ENCODE data around the gene TBC1D24.
"Not testable (repeated sequence)": the region's sequence is repeated elsewhere in the genome, so short reads cannot be mapped to it uniquely, and the experiment has no call there.

TBC1D24 gene

DNA sequence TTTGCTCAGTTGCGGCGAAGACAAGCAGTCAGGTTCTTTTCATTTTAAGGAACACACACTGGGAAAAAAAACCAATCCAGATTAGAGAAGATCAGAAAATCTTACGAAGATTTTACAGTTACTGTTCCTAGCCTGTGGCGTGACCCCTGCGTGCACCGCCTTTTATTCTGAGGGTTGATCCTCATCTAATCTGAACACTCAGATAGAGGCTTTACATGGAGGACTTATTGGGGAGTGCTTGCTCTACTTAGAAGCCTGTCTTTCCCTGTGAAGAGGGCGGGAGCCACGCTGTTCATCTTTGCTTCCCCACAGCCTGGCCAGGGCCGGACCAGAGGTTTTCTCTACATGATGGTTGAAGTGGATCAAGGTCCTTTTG lies 1.4 kb downstream of the TBC1D24 start:
- Histone ChIP-seq H3K4me1 (peaks cover 49 to 80% (median 64%) of the 10 kb centered on the region in 10 experiments), H3K27me3 (peaks cover 0 to 20% (median 0%) of the 10 kb centered on the region in 11 experiments; a peak in 8 of 22 replicates), H4K20me1 (peaks cover 19 to 82% (median 80%) of the 10 kb centered on the region in 11 experiments; a peak in 21 of 22 replicates), H3K9me3 (replicated peaks in 1 of 11) (no peaks in the 10 kb centered on the region), H3K4me2 (peak overlapping the region; percentile 99 to 100 (median 100)), H3K4me3 (peak overlapping the region; percentile 74 to 95 (median 84); a peak in 16 of 20 replicates), H3K9ac (peak overlapping the region; percentile 88 to 96 (median 92); a peak in 19 of 22 replicates), H3K27ac (peak overlapping the region in 3 of 11 experiments; percentile 93 to 95 (median 94); a peak in 3 of 22 replicates), H3K36me3 (peaks cover 0 to 48% (median 26%) of the 10 kb centered on the region in 11 experiments; a peak in 15 of 22 replicates)
- TF ChIP-seq Cebpa-rat (IDR thresholded peaks at IDR 0.05) = no peak

DNA sequence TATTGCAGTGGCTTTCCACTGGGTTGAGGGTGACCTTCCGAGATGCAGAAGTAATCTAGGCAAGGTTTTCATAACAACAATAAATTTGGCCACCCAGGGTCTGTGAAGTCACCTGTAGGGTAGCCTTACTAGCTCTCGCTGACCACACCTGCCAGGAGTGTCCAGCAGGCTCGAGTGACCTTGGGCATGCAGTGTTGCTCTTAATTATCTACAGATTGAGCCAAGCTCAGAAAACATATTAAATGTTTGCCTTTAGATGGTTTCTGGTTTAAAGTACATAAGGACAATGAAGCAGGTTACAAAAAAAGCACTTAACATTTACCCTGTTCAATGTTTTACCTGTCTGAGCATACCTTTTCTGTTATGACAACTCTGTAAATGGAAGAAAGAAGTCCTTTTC lies 1.8 kb downstream of the TBC1D24 start:
- Histone ChIP-seq H3K4me2 (peak overlapping the region; percentile 99 to 100 (median 100)), H4K20me1 (peaks cover 19 to 84% (median 80%) of the 10 kb centered on the region in 11 experiments; a peak in 21 of 22 replicates), H3K9me3 (replicated peaks in 1 of 11) (no peaks in the 10 kb centered on the region), H3K4me3 (peak overlapping the region in 2 of 10 experiments; percentile 85 to 95; a peak in 1 of 20 replicates), H3K36me3 (peaks cover 0 to 52% (median 27%) of the 10 kb centered on the region in 11 experiments; a peak in 15 of 22 replicates), H3K27me3 (peaks cover 0 to 16% (median 0%) of the 10 kb centered on the region in 11 experiments; a peak in 8 of 22 replicates), H3K27ac (no peak overlapping the region), H3K9ac (peak overlapping the region in 7 of 11 experiments; percentile 90 to 96 (median 96); a peak in 12 of 22 replicates), H3K4me1 (peaks cover 45 to 80% (median 64%) of the 10 kb centered on the region in 10 experiments)
- no peak for TF ChIP-seq Cebpa-rat (IDR thresholded peaks at IDR 0.05)

- peak overlapping the region in 6 of 11 experiments; percentile 2 to 92 (median 24); a peak in 7 of 22 replicates for H3K9ac ChIP-seq
- TF ChIP-seq Cebpa-rat (IDR thresholded peaks at IDR 0.05) = no peak
- H4K20me1 ChIP-seq = peaks cover 17 to 85% (median 80%) of the 10 kb centered on the region in 11 experiments; a peak in 21 of 22 replicates
- peaks cover 0 to 52% (median 27%) of the 10 kb centered on the region in 11 experiments; a peak in 15 of 22 replicates for H3K36me3 ChIP-seq
- peaks cover 0 to 10% (median 0%) of the 10 kb centered on the region in 11 experiments; a peak in 5 of 22 replicates for H3K27me3 ChIP-seq
- H3K27ac ChIP-seq = no peak overlapping the region
- peaks cover 46 to 80% (median 64%) of the 10 kb centered on the region in 10 experiments for H3K4me1 ChIP-seq
- H3K4me2 ChIP-seq = peak overlapping the region; percentile 17 to 100 (median 100); a peak in 18 of 22 replicates
- no peak overlapping the region for H3K4me3 ChIP-seq
- H3K9me3 ChIP-seq (replicated peaks in 1 of 11) = no peaks in the 10 kb centered on the region
Observed at GRCh38 chr16:2477327-2477726, 2.4 kb downstream of the TBC1D24 start.

GRCh38 chr16:2478279-2478678 lies 3.4 kb downstream of the TBC1D24 start:
- H3K27ac ChIP-seq = no peak overlapping the region
- H3K4me2 ChIP-seq = peak overlapping the region; percentile 17 to 100 (median 100); a peak in 16 of 22 replicates
- H3K9ac ChIP-seq = peak overlapping the region in 5 of 11 experiments; percentile 2 to 90 (median 13); a peak in 5 of 22 replicates
- peaks cover 11 to 85% (median 80%) of the 10 kb centered on the region in 11 experiments; a peak in 21 of 22 replicates for H4K20me1 ChIP-seq
- H3K27me3 ChIP-seq = 0 out of 22 replicates have a peak, but pooled peaks cover 0 to under 1% (median 0%) of the 10 kb centered on the region in 11 experiments
- peaks cover 0 to 52% (median 27%) of the 10 kb centered on the region in 11 experiments; a peak in 15 of 22 replicates for H3K36me3 ChIP-seq
- H3K4me1 ChIP-seq = peaks cover 48 to 80% (median 64%) of the 10 kb centered on the region in 10 experiments
- TF ChIP-seq Cebpa-rat (IDR thresholded peaks at IDR 0.05) = no peak
- H3K9me3 ChIP-seq (replicated peaks in 1 of 11) = no peaks in the 10 kb centered on the region
- H3K4me3 ChIP-seq = no peak overlapping the region

- H3K4me2 ChIP-seq; H3K27ac ChIP-seq; H3K9me3 ChIP-seq (replicated peaks in 1 of 11); H3K4me3 ChIP-seq; H3K27me3 ChIP-seq: not testable (repeated sequence)
- H3K4me1 ChIP-seq = peaks cover 61 to 87% (median 75%) of the 10 kb centered on the region in 10 experiments
- 0 out of 22 replicates have a peak overlapping the region, but pooled peaks of 1 of the 11 experiments have one; percentile 3 for H3K9ac ChIP-seq
- peaks cover 0 to 57% (median 30%) of the 10 kb centered on the region in 11 experiments; a peak in 15 of 22 replicates for H3K36me3 ChIP-seq
- peaks cover 11 to 99% (median 96%) of the 10 kb centered on the region in 11 experiments; a peak in 21 of 22 replicates for H4K20me1 ChIP-seq
Observed at GRCh38 chr16:2479996-2480395, 5.1 kb downstream of the TBC1D24 start.

GRCh38 chr16:2480948-2481347 lies 6.0 kb downstream of the TBC1D24 start:
- peaks cover 11 to 100% (median 100%) of the 10 kb centered on the region in 11 experiments; a peak in 21 of 22 replicates for H4K20me1 ChIP-seq
- no peak overlapping the region for H3K4me2 ChIP-seq
- no peaks in the 10 kb centered on the region for H3K9me3 ChIP-seq (replicated peaks in 1 of 11)
- peaks cover 66 to 91% (median 79%) of the 10 kb centered on the region in 10 experiments for H3K4me1 ChIP-seq
- no peaks in the 10 kb centered on the region for H3K27me3 ChIP-seq
- no peak overlapping the region for H3K4me3 ChIP-seq
- peak overlapping the region in 3 of 11 experiments; percentile 7 to 36 (median 7); a peak in 2 of 22 replicates for H3K9ac ChIP-seq
- H3K36me3 ChIP-seq = peaks cover 0 to 65% (median 33%) of the 10 kb centered on the region in 11 experiments; a peak in 15 of 22 replicates
- no peak overlapping the region for H3K27ac ChIP-seq
- no peak for TF ChIP-seq Cebpa-rat (IDR thresholded peaks at IDR 0.05)

GRCh38 chr16:2481676-2482075 lies 6.7 kb downstream of the TBC1D24 start:
- peak overlapping the region in 5 of 11 experiments; percentile 27 to 65 (median 36); a peak in 7 of 22 replicates for H3K9ac ChIP-seq
- TF ChIP-seq Cebpa-rat (IDR thresholded peaks at IDR 0.05) = no peak
- peaks cover 66 to 91% (median 79%) of the 10 kb centered on the region in 10 experiments for H3K4me1 ChIP-seq
- no peaks in the 10 kb centered on the region for H3K27me3 ChIP-seq
- H4K20me1 ChIP-seq = peaks cover 7 to 100% (median 100%) of the 10 kb centered on the region in 11 experiments; a peak in 21 of 22 replicates
- peaks cover 0 to 59% (median 33%) of the 10 kb centered on the region in 11 experiments; a peak in 15 of 22 replicates for H3K36me3 ChIP-seq
- H3K4me3 ChIP-seq = no peak overlapping the region
- peak overlapping the region in 9 of 11 experiments; percentile 65 to 96 (median 84); a peak in 15 of 22 replicates for H3K4me2 ChIP-seq
- no peaks in the 10 kb centered on the region for H3K9me3 ChIP-seq (replicated peaks in 1 of 11)
- no peak overlapping the region for H3K27ac ChIP-seq

- peaks cover 66 to 91% (median 79%) of the 10 kb centered on the region in 10 experiments for H3K4me1 ChIP-seq
- peak overlapping the region in 9 of 11 experiments; percentile 4 to 65 (median 47); a peak in 10 of 22 replicates for H3K9ac ChIP-seq
Observed at GRCh38 chr16:2482249-2482648, 7.3 kb downstream of the TBC1D24 start.

More at GRCh38 chr16:2482249-2482648, 7.3 kb downstream of the TBC1D24 start:
- Histone ChIP-seq H3K9me3 (replicated peaks in 1 of 11) (no peaks in the 10 kb centered on the region), H3K4me3 (no peak overlapping the region), H3K36me3 (peaks cover 0 to 55% (median 33%) of the 10 kb centered on the region in 11 experiments; a peak in 15 of 22 replicates), H3K27me3 (no peaks in the 10 kb centered on the region), H3K4me2 (peak overlapping the region; percentile 65 to 96 (median 86)), H4K20me1 (peaks cover 2 to 100% (median 100%) of the 10 kb centered on the region in 11 experiments; a peak in 21 of 22 replicates), H3K27ac (peak overlapping the region in 1 of 11 experiments; percentile 64; a peak in 2 of 22 replicates)
- TF ChIP-seq Cebpa-rat (IDR thresholded peaks at IDR 0.05) = no peak

All from BLaER1 treated with 17β-estradiol and CSF1 and Interleukin-3, amounts not matched to agents 10 nM and 100 nM (cell line).